ENCODE data around the gene DNM1L. TPM values are rescaled to one million over a fixed set of nuclear protein-coding genes. Genes with fewer than 3 reads are reported as not detected.

The DNM1L gene
- polyA plus RNA-seq, 1 of the 3 experiments (the other 2 are of a cell fraction), result 26.6 TPM

GRCh38 chr12:32708926-32709325 lies 29.8 kb downstream of the DNM1L start:
- peaks cover 4% of the 10 kb centered on the region for H3F3A ChIP-seq (replicated peaks; ENCODE audit: insufficient read depth)
- H3K4me3 ChIP-seq (ENCODE audit: low read depth in 2 of 2, low read length in 1 of 2), result no peak overlapping the region
- no peak overlapping the region for H3K9ac ChIP-seq
- H4K20me1 ChIP-seq (ENCODE audit: insufficient read depth), result no peaks in the 10 kb centered on the region
- H3K9me2 ChIP-seq, result no peaks in the 10 kb centered on the region
- no peak for TF ChIP-seq MEF2A (IDR thresholded peaks at IDR 0.05; ENCODE audit: borderline replicate concordance, low read depth)
- TF ChIP-seq PBX3 (IDR thresholded peaks at IDR 0.05), result no peak
- TF ChIP-seq TAF1 (IDR thresholded peaks at IDR 0.05; ENCODE audit: borderline replicate concordance, low read depth, low read length), result no peak
- TF ChIP-seq EZH2phosphoT487 (IDR thresholded peaks at IDR 0.05; ENCODE audit: borderline replicate concordance, low read depth), result no peak
- TF ChIP-seq FOSL2 (IDR thresholded peaks at IDR 0.05; ENCODE audit: borderline replicate concordance, low read depth), result no peak
- no peak for TF ChIP-seq NFIC (IDR thresholded peaks at IDR 0.05; ENCODE audit: borderline replicate concordance)
- TF ChIP-seq RCOR1 (IDR thresholded peaks at IDR 0.05; ENCODE audit: low read length), result no peak
- no peak for TF ChIP-seq RXRA (IDR thresholded peaks at IDR 0.05; ENCODE audit: borderline replicate concordance, low read depth)
- TF ChIP-seq GABPA (IDR thresholded peaks at IDR 0.05; ENCODE audit: low read depth), result no peak
- no peak for TF ChIP-seq JUND (IDR thresholded peaks at IDR 0.05)
- TF ChIP-seq TCF12 (IDR thresholded peaks at IDR 0.05), result no peak
- no peak for TF ChIP-seq USF1 (IDR thresholded peaks at IDR 0.05; ENCODE audit: borderline replicate concordance, low read depth)
- TF ChIP-seq TEAD4 (IDR thresholded peaks at IDR 0.05; ENCODE audit: borderline replicate concordance, insufficient read depth), result no peak
- no peak for TF ChIP-seq REST (IDR thresholded peaks at IDR 0.05; ENCODE audit: low read depth, low read length)
- H3K4me2 ChIP-seq, result no peak overlapping the region
- H3K4me1 ChIP-seq (ENCODE audit: control insufficient read depth in 1 of 2, insufficient read depth in 2 of 2, low read depth in 1 of 2, low read length in 1 of 2), result peaks cover 0 to 3% of the 10 kb centered on the region in 2 experiments; a peak in 1 of 4 replicates
- ChIA-PET POLR2A (no interaction called here), CTCF (no interaction called here)
- H3K79me2 ChIP-seq (ENCODE audit: insufficient read depth), result peaks cover 19% of the 10 kb centered on the region; the same call in 1 of the 2 replicates
- peaks cover 58 to 59% of the 10 kb centered on the region in 2 experiments for H3K36me3 ChIP-seq (replicated peaks in 1 of 2; ENCODE audit: control insufficient read depth in 1 of 2, insufficient read depth in 2 of 2, low read length in 1 of 2)
- no peaks in the 10 kb centered on the region for H3K27me3 ChIP-seq (ENCODE audit: insufficient read depth)
- no peak overlapping the region for H2AFZ ChIP-seq (ENCODE audit: low read depth)
- whole genome bisulfite sequencing (ENCODE audit: low lambda C conversion rate), result 92% methylated on average over 2 of the region's 2 CpGs
- no peaks in the 10 kb centered on the region for H3K9me3 ChIP-seq
- no peak for DNase-seq
- no peak overlapping the region for H3K27ac ChIP-seq (ENCODE audit: low read depth in 2 of 2, low read length in 1 of 2)

Measured in SK-N-SH (cell line).